Stimulated activated CD8-positive, alpha-beta memory T cell treated with anti-CD3 and anti-CD28 coated beads, Interleukin-12 subunit alpha, Interleukin-12 subunit beta, amount 100 ng/mL, for 24 hours (primary cell): ENCODE measurements around the gene ZC3H12A.
A peak's percentile ranks its signal among the peaks of the same experiment; 100 is the strongest.
"Not testable (repeated sequence)": the region's sequence is repeated elsewhere in the genome, so short reads cannot be mapped to it uniquely, and the experiment has no call there.

Experiments used
- DNase-seq: peaks from one replicate; pipeline ENCODE4 v3.0.0-alpha.2; 2020; ENCODE audit errors: extremely low read depth

The ZC3H12A gene

GRCh38 chr1:37502104-37502503 lies 27.7 kb downstream of the ZC3H12A start:
- no peak for DNase-seq

- not testable (repeated sequence) for DNase-seq
Measured at GRCh38 chr1:37502791-37503190, 28.4 kb downstream of the ZC3H12A start.

GRCh38 chr1:37506740-37507139 lies 32.4 kb downstream of the ZC3H12A start:
- DNase-seq = no peak

- DNase-seq = no peak
Measured at GRCh38 chr1:37509181-37509580, 34.8 kb downstream of the ZC3H12A start.

- no peak for DNase-seq
Measured at GRCh38 chr1:37513795-37514349, 39.5 kb downstream of the ZC3H12A start.

- DNase-seq = peak; percentile 57
Measured at GRCh38 chr1:37514350-37515184, 40.2 kb downstream of the ZC3H12A start, which contains the start of gene MEAF6. Gene MEAF6, minus strand, starts transcription at chr1:37514766. Its CDS starts 20 bp downstream, at chr1:37514746.

- DNase-seq = no peak
Measured at GRCh38 chr1:37515185-37516034, 41.0 kb downstream of the ZC3H12A start.

- DNase-seq = no peak
Measured at GRCh38 chr1:37517569-37517968, 43.2 kb downstream of the ZC3H12A start.

- DNase-seq = not testable (repeated sequence)
Measured at GRCh38 chr1:37518241-37518640, 43.9 kb downstream of the ZC3H12A start.

GRCh38 chr1:37518929-37519328 lies 44.5 kb downstream of the ZC3H12A start:
- DNase-seq = not testable (repeated sequence)

- no peak for DNase-seq
Measured at GRCh38 chr1:37519613-37520012, 45.2 kb downstream of the ZC3H12A start.

- DNase-seq = not testable (repeated sequence)
Measured at GRCh38 chr1:37529888-37530287, 55.5 kb downstream of the ZC3H12A start.

GRCh38 chr1:37532418-37533156 lies 58.2 kb downstream of the ZC3H12A start:
- DNase-seq = not testable (repeated sequence)

GRCh38 chr1:37533317-37534093 lies 59.1 kb downstream of the ZC3H12A start:
- no peak for DNase-seq
